K562 (cell line): ENCODE measurements around the gene FAM111B. TPM values are rescaled to one million over a fixed set of nuclear protein-coding genes. Genes with fewer than 3 reads are reported as not detected.
A peak's percentile ranks its signal among the peaks of the same experiment; 100 is the strongest.

Experiments used
- ATAC-seq: fragments of 200-7000 bp; cut with Tn5 transposase; 3 replicates; pipeline ENCODE4 v1.9.1; 2020; ENCODE audit warnings: moderate library complexity
- BruUV-seq: library from RNA; stranded (reverse); fragments of 400-500 nt; replicated peaks from 2 replicates; lab custom pipeline; 2021; lab: Mats Ljungman, UMichigan
- CTCF ChIA-PET: fragments of 300-600 bp; formaldehyde crosslinking; extraction: SDS; loops from one replicate; lab custom pipeline; 2021; ENCODE audit warnings: low intra/inter-chr PET ratio; lab: Yijun Ruan, JAX
- POLR2A ChIA-PET: fragments of 300-600, 350-650 bp; sonication (Branson Sonifier 250); formaldehyde crosslinking; extraction: SDS; loops from one replicate; lab custom pipeline; 2021; ENCODE audit warnings: antibody characterized with exemption, inconsistent platforms; lab: Yijun Ruan, JAX
- DNase-seq, 4 experiments: peaks; one replicate each; pipeline versions ENCODE4 v3.0.0 to v3.0.0-alpha.2; 2011 to 2018; ENCODE audit warnings: low spot score in 3 of 4, mixed read lengths in 3 of 4; ENCODE audit errors: extremely low read depth in 1 of 4
- FAIRE-seq: peaks from 2 replicates; lab custom pipeline; 2011; peaks lifted over from hg19 to GRCh38; lab: Jason Lieb, UNC
- H2AFZ ChIP-seq: 2 replicates; pipeline ENCODE4 v1.6.0; 2011; ENCODE audit warnings: low read depth, low read length, control low read depth, inconsistent platforms
- H3K27ac ChIP-seq: fragments of 200-600 bp; 3 replicates; pipeline ENCODE4 v1.8.0; 2011; ENCODE audit warnings: low read depth, mild to moderate bottlenecking, control low read depth, inconsistent platforms, low read length, moderate library complexity, mixed read lengths; ENCODE audit errors: extremely low read depth
- H3K27me3 ChIP-seq, 2 experiments: fragments of 300-600 bp in 1 of 2; 2 replicates in 1 of 2; 3 replicates in 1 of 2; pipeline versions ENCODE4 v1.6.0 to v1.8.0; 2011; ENCODE audit warnings: inconsistent platforms in 2 of 2, low read length in 2 of 2, mild to moderate bottlenecking in 1 of 2, mixed read lengths in 1 of 2, moderate library complexity in 1 of 2; ENCODE audit not compliant: control insufficient read depth in 2 of 2, insufficient read depth in 2 of 2
- H3K36me3 ChIP-seq: fragments of 300-600 bp; 3 replicates; pipeline ENCODE4 v1.8.0; 2011; ENCODE audit warnings: mild to moderate bottlenecking, low read length, inconsistent platforms; ENCODE audit not compliant: control insufficient read depth, insufficient read depth
- H3K4me1 ChIP-seq, 2 experiments: fragments of 200-600 bp in 1 of 2; replicated peaks in 1 of 2; 2 replicates in 1 of 2; 3 replicates in 1 of 2; pipeline versions ENCODE4 v1.5.1 to v1.8.0; 2011; ENCODE audit warnings: inconsistent platforms in 2 of 2, low read length in 2 of 2, mild to moderate bottlenecking in 1 of 2, mixed read lengths in 1 of 2, moderate library complexity in 1 of 2; ENCODE audit not compliant: control insufficient read depth in 2 of 2, insufficient read depth in 2 of 2
- H3K4me2 ChIP-seq: 2 replicates; pipeline ENCODE4 v1.6.1; 2011; ENCODE audit warnings: low read length, control low read depth, inconsistent platforms, mixed read lengths; ENCODE audit not compliant: insufficient read depth
- H3K4me3 ChIP-seq: fragments of 200-600 bp; sonication (generic), shearing (Covaris generic); 2 replicates; pipeline ENCODE4 v1.5.1; 2016; ENCODE audit warnings: control low read depth, inconsistent platforms
- H3K79me2 ChIP-seq: fragments of 200-600 bp; 3 replicates; pipeline ENCODE4 v1.8.0; 2011; ENCODE audit warnings: low read length, inconsistent platforms; ENCODE audit not compliant: control insufficient read depth, insufficient read depth
- H3K9ac ChIP-seq, 2 experiments: 2 replicates each; pipeline versions ENCODE4 v1.6.0 to v1.6.1; 2011; ENCODE audit warnings: low read depth in 2 of 2, low read length in 2 of 2, control low read depth in 1 of 2, inconsistent platforms in 1 of 2, mild to moderate bottlenecking in 1 of 2, mixed read lengths in 1 of 2; ENCODE audit not compliant: insufficient read depth in 1 of 2
- H3K9me1 ChIP-seq: one replicate; pipeline ENCODE4 v1.6.0; 2011; ENCODE audit warnings: inconsistent platforms, mild to moderate bottlenecking, low read length, moderate library complexity; ENCODE audit not compliant: control insufficient read depth, insufficient read depth
- H3K9me3 ChIP-seq: replicated peaks from 2 replicates; pipeline ENCODE4 v1.5.1; 2011; ENCODE audit warnings: low read depth, low read length, inconsistent platforms; ENCODE audit not compliant: control insufficient read depth, insufficient read depth
- H4K20me1 ChIP-seq: replicated peaks from 2 replicates; pipeline ENCODE4 v1.6.1; 2011; ENCODE audit warnings: low read length, inconsistent platforms, mixed read lengths; ENCODE audit not compliant: control insufficient read depth, insufficient read depth
- ARHGAP35 ChIP-seq: fragments of 450-650 bp; IDR thresholded peaks from 2 replicates; pipeline ENCODE4 v1.6.1; 2018; ENCODE audit not compliant: partially characterized antibody
- ATF1 ChIP-seq, 2 experiments: fragments of 450-650 bp in 1 of 2; IDR thresholded peaks; 2 replicates each; pipeline ENCODE4 v1.6.1; 2016; ENCODE audit warnings: missing compliant biosample characterization in 1 of 2, missing genetic modification characterization in 1 of 2
- ATF7 ChIP-seq: fragments of 450-650 bp; IDR thresholded peaks from 2 replicates; pipeline ENCODE4 v1.7.1; 2014; ENCODE audit warnings: mild to moderate bottlenecking, moderate library complexity
- CC2D1A ChIP-seq: fragments of 450-650 bp; IDR thresholded peaks from 2 replicates; pipeline ENCODE4 v1.6.1; 2017; ENCODE audit warnings: mild to moderate bottlenecking
- CGGBP1 ChIP-seq: fragments of 250-450 bp; sonication (Bioruptor Pico); IDR thresholded peaks from 2 replicates; pipeline ENCODE4 v1.9.0; 2021; ENCODE audit warnings: mild to moderate bottlenecking
- CXXC5 ChIP-seq: fragments of 250-450 bp; sonication (Bioruptor Pico); IDR thresholded peaks from 2 replicates; pipeline ENCODE4 v1.8.0; 2022; ENCODE audit warnings: inconsistent platforms, mild to moderate bottlenecking, moderate library complexity
- E4F1 ChIP-seq: fragments of 250-450 bp; sonication (Bioruptor Pico); IDR thresholded peaks from 2 replicates; pipeline ENCODE4 v1.5.0; 2021; ENCODE audit warnings: mild to moderate bottlenecking, borderline replicate concordance
- NCOA1 ChIP-seq: fragments of 450-650 bp; IDR thresholded peaks from 2 replicates; pipeline ENCODE4 v1.6.1; 2016; ENCODE audit warnings: low read depth
- POU5F1 ChIP-seq: fragments of 150-350 bp; IDR thresholded peaks from 2 replicates; pipeline ENCODE4 v1.6.1; 2014; ENCODE audit warnings: borderline replicate concordance, low read length, low read depth, mild to moderate bottlenecking; ENCODE audit not compliant: partially characterized antibody
- SMARCB1 ChIP-seq: IDR thresholded peaks from 2 replicates; pipeline ENCODE4 v1.6.1; 2011; ENCODE audit warnings: improper control_type of control experiment, low read depth; ENCODE audit not compliant: insufficient read length
- SPI1 ChIP-seq: IDR thresholded peaks from 2 replicates; pipeline ENCODE4 v1.6.1; 2011; ENCODE audit warnings: low read depth, low read length, control low read depth, borderline replicate concordance
- SRF ChIP-seq, 2 experiments: fragments of 250-450, 450-650 bp in 1 of 2; sonication (Bioruptor Pico) in 1 of 2; sonication (generic) in 1 of 2; formaldehyde crosslinking; IDR thresholded peaks; 2 replicates each; pipeline versions ENCODE4 v1.5.0 to v1.5.1; 2020 to 2022; ENCODE audit warnings: mild to moderate bottlenecking in 1 of 2, missing genetic modification reagents in 1 of 2
- YY1 ChIP-seq, 3 experiments: IDR thresholded peaks; 2 replicates each; pipeline ENCODE4 v1.6.1; 2011; ENCODE audit warnings: low read length in 2 of 3, mild to moderate bottlenecking in 2 of 3, moderate library complexity in 2 of 3, borderline replicate concordance in 1 of 3, control low read depth in 1 of 3, low read depth in 1 of 3; ENCODE audit not compliant: insufficient read depth in 3 of 3, insufficient replicate concordance in 2 of 3, control insufficient read depth in 1 of 3, insufficient read length in 1 of 3; ENCODE audit errors: extremely low read depth in 1 of 3
- WGBS: fragments of 100-300 bp; shearing (Covaris generic); methylation state at CpG from one replicate; pipeline ENCODE4 v1.1.6; 2016; ENCODE audit warnings: low coverage, mixed read lengths; ENCODE audit not compliant: insufficient coverage; ENCODE audit errors: missing lambda C conversion rate; 5-methylcytosine and 5-hydroxymethylcytosine counted together
- in situ Hi-C: fragments of 300-500 bp; cut with MboI; formaldehyde crosslinking; loops from 4 replicates; pipeline ENCODE4 v1.15.0; 2018; ENCODE audit warnings: inconsistent platforms, mixed read lengths
- intact Hi-C: fragments of 100-400 bp; cut with micrococcal nuclease; formaldehyde crosslinking; loops from 2 replicates; pipeline ENCODE4 v1.14.2; 2022
- polyA plus RNA-seq, 8 experiments: library from polyadenylated mRNA; depleted of rRNA in 4 of 8; stranded (reverse) in 5 of 8; unstranded in 3 of 8; fragments of >200 nt; fragmentation: Nextera tagmentation in 2 of 8; fragmentation: Illumina TruSeq in 1 of 8; extraction: Ambion mirVana in 2 of 8; extraction: Trizol in 1 of 8; gene quantifications; 2 replicates each; pipeline versions ENCODE4 v1.2.1 to v1.2.3, GENCODE V29; 2011 to 2014; ENCODE audit warnings: inconsistent platforms in 1 of 8, missing spikeins in 1 of 8
- total RNA-seq, 7 experiments: library from RNA; depleted of rRNA in 6 of 7; stranded (reverse); fragments of >200 nt in 6 of 7; fragmentation: Illumina TruSeq in 2 of 7; extraction: Trizol in 2 of 7; gene quantifications; 2 replicates each; pipeline versions ENCODE4 v1.2.1 to v1.2.3, GENCODE V29; 2011 to 2021; ENCODE audit warnings: low replicate concordance in 1 of 7

The FAM111B gene
- total and polyA plus RNA-seq, 9 of the 15 experiments (the other 6 are each of a cell fraction or from before 2014, with no cell fraction given): 0.01 to 0.33 (median 0.06) TPM; not detected in 5

- no peak for DNase-seq
- no peak for FAIRE-seq
- ChIA-PET CTCF (no interaction called here), POLR2A (no interaction called here)
- TF ChIP-seq SPI1 (peak; percentile 63; the same call in 1 of the 2 replicates), CC2D1A (no peak), SMARCB1 (no peak)
- no peak overlapping the region for H3K27ac ChIP-seq
- no peak overlapping the region for H3K9ac ChIP-seq
- no peak overlapping the region for H3K4me3 ChIP-seq
- H3K79me2 ChIP-seq: no peaks in the 10 kb centered on the region
- BruUV-seq: no TSS peak
- intact Hi-C loops (no loop called here), in situ Hi-C loops (no loop called here)
- no peaks in the 10 kb centered on the region for H3K4me1 ChIP-seq
- H2AFZ ChIP-seq: no peak overlapping the region
- H3K9me1 ChIP-seq: no peaks in the 10 kb centered on the region
- no peaks in the 10 kb centered on the region; a peak in 1 of 5 replicates for H3K27me3 ChIP-seq
- no peaks in the 10 kb centered on the region for H3K36me3 ChIP-seq
- H4K20me1 ChIP-seq: no peaks in the 10 kb centered on the region
- no peak overlapping the region for H3K4me2 ChIP-seq
- no peak for ATAC-seq
- no peaks in the 10 kb centered on the region for H3K9me3 ChIP-seq
- under 1% methylated on average over 8 of the region's 8 CpGs for WGBS
These were observed 30.0 kb upstream of the FAM111B start for GRCh38 chr11:59076876-59077571.

- Histone ChIP-seq H3K79me2 (no peaks in the 10 kb centered on the region), H3K27ac (no peak overlapping the region), H3K27me3 (no peaks in the 10 kb centered on the region; a peak in 1 of 5 replicates), H3K9ac (no peak overlapping the region), H3K36me3 (no peaks in the 10 kb centered on the region), H3K4me1 (no peaks in the 10 kb centered on the region), H3K4me3 (no peak overlapping the region), H3K9me3 (no peaks in the 10 kb centered on the region), H3K4me2 (no peak overlapping the region), H2AFZ (no peak overlapping the region), H3K9me1 (no peaks in the 10 kb centered on the region), H4K20me1 (no peaks in the 10 kb centered on the region)
- in situ Hi-C loops (no loop called here), intact Hi-C loops (no loop called here)
- no peak for ATAC-seq
- no peak for FAIRE-seq
- CTCF ChIA-PET: no interaction called here
- DNase-seq: no peak
- POLR2A ChIA-PET: interaction anchor here (0.6 kb wide), 1 partner anchor 116 kb away, joined by 3 read pairs; no protein-coding TSS in a partner anchor
- no TSS peak for BruUV-seq
- 0% methylated on average over 2 of the region's 2 CpGs for WGBS
- TF ChIP-seq POU5F1 (no peak), ATF1 (CRISPR knock-in tag; IDR thresholded peaks at IDR 0.05) (no peak), ATF1 (tag; IDR thresholded peaks at IDR 0.05) (no peak), YY1 (IDR thresholded peaks at IDR 0.05; ENCODE audit: borderline replicate concordance in 1 of 3, control insufficient read depth in 1 of 3, extremely low read depth in 1 of 3, insufficient read depth in 3 of 3, insufficient read length in 1 of 3, insufficient replicate concordance in 2 of 3, low read depth in 1 of 3, low read length in 2 of 3) (no peak), NCOA1 (no peak), SRF (CRISPR knock-in tag; IDR thresholded peaks at IDR 0.05) (no peak), CGGBP1 (no peak), ATF7 (no peak), ARHGAP35 (no peak), E4F1 (CRISPR knock-in tag) (no peak), CXXC5 (CRISPR knock-in tag) (no peak)
These were observed 28.6 kb upstream of the FAM111B start for GRCh38 chr11:59078435-59078834.
